GM19043 (cell line): ENCODE measurements around the gene STX10.

Experiments used
- ATAC-seq: cut with Tn5 transposase; IDR thresholded peaks from one replicate; pipeline ENCODE4 v1.9.1; 2021; ENCODE audit warnings: low read depth; ENCODE audit not compliant: unreplicated experiment

STX10 gene

DNA sequence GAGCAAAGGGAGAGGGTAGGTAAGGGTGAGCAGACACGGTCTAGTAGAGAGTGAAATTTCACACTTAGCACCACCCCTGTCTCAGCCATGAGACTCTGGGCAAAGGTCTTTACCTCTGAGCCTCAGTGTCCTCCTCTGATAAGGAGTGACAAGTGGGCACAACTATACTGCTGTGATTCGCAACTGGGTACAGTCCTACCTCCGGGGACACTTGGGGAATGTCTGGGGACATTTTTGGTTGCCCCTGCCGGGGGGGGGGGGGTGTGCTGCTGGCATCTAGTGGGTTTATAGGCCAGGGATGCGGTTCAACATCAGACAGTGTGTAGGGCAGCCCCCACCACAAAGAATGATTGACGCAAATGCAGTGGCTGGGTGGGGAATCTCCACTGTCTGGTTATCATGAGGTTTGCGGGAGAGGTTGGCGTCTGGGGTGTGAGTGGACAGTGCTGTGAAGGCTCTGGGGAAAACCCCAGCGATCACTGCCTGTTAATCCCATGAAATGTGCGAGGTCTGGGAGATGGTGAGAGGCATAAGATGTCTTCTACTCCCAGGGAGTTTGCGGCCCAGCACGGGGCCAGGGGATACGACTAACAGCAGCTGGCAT lies 27.8 kb downstream of the STX10 start:
- ATAC-seq: no peak

DNA sequence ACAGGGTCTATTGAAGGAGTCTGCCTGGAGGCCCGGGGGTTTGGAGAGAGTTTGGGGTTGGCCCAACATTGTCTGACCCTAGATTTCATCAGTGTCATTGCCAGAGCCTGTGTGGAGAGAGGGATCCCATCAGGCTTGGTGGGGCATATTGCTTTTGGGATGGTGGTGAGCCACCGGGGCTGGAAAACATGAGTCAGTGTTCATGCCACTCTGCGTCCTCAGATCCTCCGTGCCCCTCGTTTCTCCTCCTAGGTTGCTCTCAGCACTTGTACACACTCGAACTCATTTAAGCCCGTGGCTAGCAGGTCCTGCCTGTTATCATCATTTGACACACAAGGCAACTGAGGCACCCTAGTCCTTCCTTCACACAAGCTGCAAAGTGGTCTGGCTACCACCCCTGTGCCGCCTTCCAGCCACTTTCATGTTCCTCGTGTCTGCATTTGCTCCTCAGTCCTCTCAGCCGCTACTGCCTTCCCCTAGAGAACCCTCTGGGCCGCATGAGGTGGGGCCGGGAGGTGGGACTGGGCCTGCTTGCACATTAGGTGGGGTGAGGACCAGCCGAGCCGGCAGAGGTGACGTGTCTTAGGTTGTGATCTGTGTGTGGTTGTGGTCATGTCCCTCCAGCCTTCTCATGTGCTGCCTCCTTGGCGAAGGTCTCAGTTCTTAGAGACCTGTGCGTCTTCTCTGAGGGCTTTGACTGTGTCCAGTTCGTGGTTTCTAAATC lies 28.5 kb downstream of the STX10 start:
- ATAC-seq: no peak

DNA sequence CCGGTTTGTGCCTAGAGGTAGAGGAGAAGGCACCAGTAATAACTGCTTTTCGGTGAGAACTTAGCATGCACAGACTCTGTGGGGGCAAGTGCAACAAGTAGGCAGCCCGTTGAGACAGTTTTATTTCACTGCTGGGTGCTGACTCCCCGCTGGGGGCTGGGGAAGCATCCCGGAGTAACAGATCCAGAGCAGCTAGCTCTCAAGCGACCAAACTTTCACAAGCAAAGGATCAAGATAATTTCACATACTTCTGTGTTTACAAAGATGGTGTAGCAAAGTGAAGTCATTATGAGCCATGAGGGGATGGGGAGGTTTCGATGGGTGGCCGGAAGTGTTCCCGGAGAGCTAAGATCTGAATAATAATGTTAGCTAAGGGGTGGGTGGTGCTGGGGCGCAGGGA lies 29.4 kb downstream of the STX10 start:
- ATAC-seq: no peak

GRCh38 chr19:13120031-13120430 lies 30.1 kb downstream of the STX10 start:
- ATAC-seq: no peak

- ATAC-seq: no peak
Observed at GRCh38 chr19:13119627-13120026, 30.5 kb downstream of the STX10 start.

DNA sequence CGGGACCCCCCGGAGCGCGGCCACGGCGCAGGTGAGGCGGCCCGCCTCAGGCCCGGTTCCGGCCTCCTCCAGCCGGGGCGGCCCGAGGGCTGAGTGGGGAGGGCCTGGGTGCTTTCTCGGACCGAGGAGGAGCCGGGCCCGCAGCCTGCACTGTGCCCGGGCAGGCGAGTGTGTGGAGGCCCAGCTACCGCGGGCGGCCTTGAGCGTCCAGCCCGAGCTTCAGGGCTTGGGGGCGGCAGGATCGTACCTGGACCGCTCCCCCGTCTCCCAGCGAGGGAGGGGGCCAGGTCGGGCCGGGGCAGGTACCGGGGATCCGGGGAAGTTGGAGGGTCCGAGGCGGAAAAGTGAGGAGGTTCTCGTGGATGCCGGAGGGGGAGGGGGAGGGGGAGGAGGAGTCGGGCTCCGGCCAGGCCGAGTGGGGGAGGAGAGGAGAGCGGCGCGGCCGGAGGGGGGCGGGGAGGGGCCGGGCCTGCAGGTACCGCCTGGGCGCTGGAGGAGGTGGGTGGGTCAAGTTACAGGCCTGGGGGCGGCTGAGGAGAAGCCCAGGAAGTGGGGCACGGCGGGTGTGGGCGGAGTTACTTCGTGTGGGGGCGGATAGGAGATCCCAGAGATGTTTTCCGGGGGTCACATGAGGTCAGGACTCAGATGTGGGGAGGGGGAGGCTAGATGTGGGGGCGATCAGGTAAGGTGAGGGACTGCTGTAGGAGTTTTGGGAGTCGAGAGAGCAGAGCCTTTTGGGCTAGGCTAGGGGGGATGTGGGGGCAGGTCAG lies 31.6 kb downstream of the STX10 start:
- no peak for ATAC-seq

GRCh38 chr19:13117772-13118423 lies 32.3 kb downstream of the STX10 start, which contains the start of gene NACC1:
NACC1 (plus strand) TSS chr19:13118264; CDS start chr19:13135208, 16,944 bp downstream.
- ATAC-seq: peak; percentile 52

GRCh38 chr19:13117176-13117771 lies 32.9 kb downstream of the STX10 start:
- no peak for ATAC-seq

- peak; percentile 51 for ATAC-seq
Observed at GRCh38 chr19:13116282-13117175, 33.6 kb downstream of the STX10 start, which contains the start of gene TRMT1. TRMT1 (minus strand) TSS chr19:13116740; CDS start chr19:13116399, 341 bp downstream.

DNA sequence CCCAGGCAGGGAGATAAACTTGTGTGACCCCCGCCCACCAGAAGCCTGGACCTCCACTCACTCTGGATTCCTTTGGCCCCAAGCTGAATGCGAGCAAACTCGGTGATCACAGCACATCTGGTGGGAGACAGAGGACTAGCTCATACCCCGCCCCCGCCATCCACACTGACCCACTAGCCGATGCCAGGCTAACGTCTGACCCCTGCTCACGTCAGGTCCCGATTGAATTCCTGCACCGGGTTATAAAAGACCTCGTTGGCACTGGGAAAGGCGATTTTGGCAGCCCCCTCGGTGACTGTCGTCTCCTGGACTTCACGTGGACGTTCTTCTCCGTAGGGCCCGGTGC lies 34.3 kb downstream of the STX10 start:
- no peak for ATAC-seq

GRCh38 chr19:13112555-13112954 lies 37.6 kb downstream of the STX10 start:
- ATAC-seq: no peak

DNA sequence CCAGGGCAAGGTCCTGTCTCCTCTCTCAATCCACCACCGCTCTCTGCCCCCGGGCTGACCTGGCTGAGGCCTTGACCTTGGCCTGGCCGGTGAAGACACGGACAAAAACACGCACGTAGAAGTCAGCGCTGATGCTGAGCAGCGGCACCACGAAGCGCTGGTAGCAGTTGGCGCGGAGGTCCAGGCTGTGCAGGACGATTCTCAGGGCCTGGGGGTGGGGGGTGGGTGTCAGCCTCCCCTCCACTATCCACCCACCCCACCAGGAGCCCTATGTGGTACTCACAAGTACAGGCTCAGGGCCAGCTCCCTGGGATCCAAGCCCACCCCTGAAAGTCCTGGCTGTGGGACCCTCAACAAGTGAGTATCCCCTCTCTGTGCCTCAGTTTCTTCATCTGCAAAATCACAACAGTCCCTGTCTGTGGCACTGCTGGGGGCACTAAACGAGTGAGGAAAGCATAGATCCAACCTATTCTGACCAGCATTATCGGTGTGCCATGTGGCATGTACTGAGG lies 40.0 kb downstream of the STX10 start:
- no peak for ATAC-seq

- ATAC-seq: no peak
Observed at GRCh38 chr19:13109361-13110098, 40.6 kb downstream of the STX10 start.

- ATAC-seq: no peak
Observed at GRCh38 chr19:13104848-13105711, 45.1 kb downstream of the STX10 start.

- ATAC-seq: peak; percentile 37
Observed at GRCh38 chr19:13104360-13104847, 45.8 kb downstream of the STX10 start.

- ATAC-seq: no peak
Observed at GRCh38 chr19:13103581-13104359, 46.4 kb downstream of the STX10 start.
